HEK293 (cell line): ENCODE data around the gene OR13F1.

Source experiments
- CTCF ChIA-PET: fragments of 350-600 bp; formaldehyde crosslinking; extraction: SDS; loops from one replicate; lab custom pipeline; 2021; ENCODE audit warnings: antibody characterized with exemption; lab: Yijun Ruan, JAX
- POLR2A ChIA-PET: fragments of 300-600 bp; formaldehyde crosslinking; extraction: SDS; loops from one replicate; lab custom pipeline; 2020; ENCODE audit warnings: antibody characterized with exemption, inconsistent platforms; lab: Yijun Ruan, JAX
- H3K27ac ChIP-seq: fragments of 200-500 bp; sonication (Bioruptor generic); 2 replicates; pipeline ENCODE4 v1.5.1; 2014; ENCODE audit warnings: low read depth, low read length, control low read depth, inconsistent platforms; ENCODE audit errors: extremely low read depth
- H3K36me3 ChIP-seq, 2 experiments: fragments of 200-500 bp in 1 of 2; sonication (Bioruptor generic) in 1 of 2; 1 replicate in 1 of 2; 2 replicates in 1 of 2; pipeline ENCODE4 v1.5.1; 2014 to 2017; ENCODE audit warnings: inconsistent platforms in 2 of 2, low read length in 2 of 2; ENCODE audit not compliant: control insufficient read depth in 2 of 2, insufficient read depth in 1 of 2
- H3K4me1 ChIP-seq: fragments of 200-500 bp; sonication (Bioruptor generic); 2 replicates; pipeline ENCODE4 v1.5.1; 2014; ENCODE audit warnings: mild to moderate bottlenecking, low read length, inconsistent platforms; ENCODE audit not compliant: control insufficient read depth, insufficient read depth
- H3K4me3 ChIP-seq: 2 replicates; pipeline ENCODE4 v1.5.1; 2011; ENCODE audit warnings: low read depth, mild to moderate bottlenecking, control low read depth, low read length, moderate library complexity
- H3K9me3 ChIP-seq: fragments of 200-500 bp; sonication (Bioruptor generic); 2 replicates; pipeline ENCODE4 v1.5.1; 2014; ENCODE audit warnings: low read depth, low read length, inconsistent platforms; ENCODE audit not compliant: control insufficient read depth, insufficient read depth
- ATF2 ChIP-seq: fragments of 450-650 bp; formaldehyde crosslinking; IDR thresholded peaks from 2 replicates; pipeline ENCODE4 v1.5.1; 2016; ENCODE audit warnings: missing biosample characterization, missing genetic modification characterization, low read depth
- EGR2 ChIP-seq: fragments of 450-650 bp; formaldehyde crosslinking; IDR thresholded peaks from 2 replicates; pipeline ENCODE4 v1.5.1; 2016; ENCODE audit warnings: low read depth, missing biosample characterization, missing genetic modification characterization
- GFI1B ChIP-seq: fragments of 450-650 bp; formaldehyde crosslinking; IDR thresholded peaks from 2 replicates; pipeline ENCODE4 v1.5.1; 2016; ENCODE audit warnings: missing biosample characterization, missing genetic modification characterization
- GLI2 ChIP-seq: fragments of 450-650 bp; formaldehyde crosslinking; IDR thresholded peaks from 2 replicates; pipeline ENCODE4; 2017; ENCODE audit warnings: missing biosample characterization, missing genetic modification characterization, low read depth, borderline replicate concordance
- GLIS2 ChIP-seq: fragments of 450-650 bp; formaldehyde crosslinking; IDR thresholded peaks from 2 replicates; pipeline ENCODE4 v1.5.1; 2016; ENCODE audit warnings: missing biosample characterization, missing genetic modification characterization
- REST ChIP-seq: fragments of 450-650 bp; formaldehyde crosslinking; IDR thresholded peaks from 2 replicates; pipeline ENCODE4 v1.5.1; 2016; ENCODE audit warnings: missing biosample characterization, missing genetic modification characterization
- YY1 ChIP-seq: fragments of 450-650 bp; formaldehyde crosslinking; IDR thresholded peaks from 2 replicates; pipeline ENCODE4 v1.5.1; 2018; ENCODE audit warnings: missing biosample characterization, missing genetic modification characterization
- ZBTB7A ChIP-seq: fragments of 450-650 bp; formaldehyde crosslinking; IDR thresholded peaks from 2 replicates; pipeline ENCODE4 v1.5.1; 2016; ENCODE audit warnings: low read depth, missing biosample characterization, missing genetic modification characterization
- ZFP37 ChIP-seq: fragments of 450-650 bp; formaldehyde crosslinking; IDR thresholded peaks from 2 replicates; pipeline ENCODE4 v1.5.1; 2016; ENCODE audit warnings: missing biosample characterization, missing genetic modification characterization
- ZFP41 ChIP-seq: fragments of 450-650 bp; formaldehyde crosslinking; IDR thresholded peaks from 2 replicates; pipeline ENCODE4 v1.5.1; 2016; ENCODE audit warnings: missing biosample characterization, missing genetic modification characterization, borderline replicate concordance
- ZNF10 ChIP-seq: fragments of 450-650 bp; formaldehyde crosslinking; IDR thresholded peaks from 2 replicates; pipeline ENCODE4 v1.5.1; 2017; ENCODE audit warnings: missing biosample characterization, missing genetic modification characterization
- ZNF112 ChIP-seq: fragments of 450-650 bp; formaldehyde crosslinking; IDR thresholded peaks from 2 replicates; pipeline ENCODE4 v1.5.0; 2017; ENCODE audit warnings: missing biosample characterization, missing genetic modification characterization
- ZNF114 ChIP-seq: fragments of 450-650 bp; formaldehyde crosslinking; IDR thresholded peaks from 2 replicates; pipeline ENCODE4 v1.5.0; 2017; ENCODE audit warnings: missing biosample characterization, missing genetic modification characterization
- ZNF140 ChIP-seq: fragments of 450-650 bp; formaldehyde crosslinking; IDR thresholded peaks from 2 replicates; pipeline ENCODE4 v1.5.1; 2016; ENCODE audit warnings: missing biosample characterization, missing genetic modification characterization
- ZNF184 ChIP-seq: fragments of 450-650 bp; IDR thresholded peaks from 2 replicates; pipeline ENCODE4 v1.5.1; 2018; ENCODE audit warnings: missing biosample characterization, mild to moderate bottlenecking, missing genetic modification characterization
- ZNF302 ChIP-seq: fragments of 450-650 bp; formaldehyde crosslinking; IDR thresholded peaks from 2 replicates; pipeline ENCODE4 v1.5.1; 2016; ENCODE audit warnings: missing biosample characterization, missing genetic modification characterization, low read depth
- ZNF311 ChIP-seq: fragments of 450-650 bp; formaldehyde crosslinking; IDR thresholded peaks from 2 replicates; pipeline ENCODE4 v1.5.1; 2017; ENCODE audit warnings: missing biosample characterization, missing genetic modification characterization, borderline replicate concordance
- ZNF354C ChIP-seq: fragments of 450-650 bp; formaldehyde crosslinking; IDR thresholded peaks from 2 replicates; pipeline ENCODE4 v1.5.1; 2016; ENCODE audit warnings: missing biosample characterization, missing genetic modification characterization, low read depth, borderline replicate concordance
- ZNF37A ChIP-seq: fragments of 450-650 bp; IDR thresholded peaks from 2 replicates; pipeline ENCODE4 v1.5.1; 2018; ENCODE audit warnings: missing biosample characterization, missing genetic modification characterization
- ZNF391 ChIP-seq: fragments of 450-650 bp; formaldehyde crosslinking; IDR thresholded peaks from 2 replicates; pipeline ENCODE4 v1.5.1; 2016; ENCODE audit warnings: low read depth, missing biosample characterization, missing genetic modification characterization, borderline replicate concordance
- ZNF394 ChIP-seq: fragments of 450-650 bp; formaldehyde crosslinking; IDR thresholded peaks from 2 replicates; pipeline ENCODE4 v1.5.1; 2016; ENCODE audit warnings: missing biosample characterization, missing genetic modification characterization, mild to moderate bottlenecking, moderate library complexity, borderline replicate concordance
- ZNF416 ChIP-seq: fragments of 450-650 bp; formaldehyde crosslinking; IDR thresholded peaks from 2 replicates; pipeline ENCODE4 v1.5.1; 2016; ENCODE audit warnings: missing biosample characterization, missing genetic modification characterization
- ZNF585B ChIP-seq: fragments of 450-650 bp; formaldehyde crosslinking; IDR thresholded peaks from 2 replicates; pipeline ENCODE4 v1.5.1; 2016; ENCODE audit warnings: missing biosample characterization, missing genetic modification characterization
- ZNF596 ChIP-seq: fragments of 450-650 bp; IDR thresholded peaks from 2 replicates; pipeline ENCODE4 v1.5.0; 2018; ENCODE audit warnings: missing biosample characterization, mild to moderate bottlenecking, missing genetic modification characterization, moderate library complexity
- ZNF600 ChIP-seq: fragments of 450-650 bp; formaldehyde crosslinking; IDR thresholded peaks from 2 replicates; pipeline ENCODE4 v1.5.1; 2016; ENCODE audit warnings: missing biosample characterization, missing genetic modification characterization
- ZNF626 ChIP-seq: fragments of 450-650 bp; sonication (Bioruptor Pico); formaldehyde crosslinking; IDR thresholded peaks from 2 replicates; pipeline ENCODE4 v1.5.1; 2018; ENCODE audit warnings: missing biosample characterization, missing genetic modification characterization, inconsistent platforms
- ZNF629 ChIP-seq: fragments of 450-650 bp; formaldehyde crosslinking; IDR thresholded peaks from 2 replicates; pipeline ENCODE4 v1.5.1; 2017; ENCODE audit warnings: missing biosample characterization, missing genetic modification characterization
- ZNF76 ChIP-seq: fragments of 450-650 bp; formaldehyde crosslinking; IDR thresholded peaks from 2 replicates; pipeline ENCODE4; 2016; ENCODE audit warnings: low read depth, missing biosample characterization, missing genetic modification characterization, borderline replicate concordance
- ZNF785 ChIP-seq: fragments of 450-650 bp; formaldehyde crosslinking; IDR thresholded peaks from 2 replicates; pipeline ENCODE4 v1.5.1; 2016; ENCODE audit warnings: missing biosample characterization, missing genetic modification characterization
- ZNF791 ChIP-seq: fragments of 450-650 bp; formaldehyde crosslinking; IDR thresholded peaks from 2 replicates; pipeline ENCODE4 v1.5.1; 2016; ENCODE audit warnings: missing biosample characterization, missing genetic modification characterization
- ZSCAN16 ChIP-seq: fragments of 450-650 bp; formaldehyde crosslinking; IDR thresholded peaks from 2 replicates; pipeline ENCODE4 v1.5.1; 2016; ENCODE audit warnings: missing biosample characterization, missing genetic modification characterization

The OR13F1 gene

GRCh38 chr9:104503963-104504362 is at the start of gene OR13F1:
Gene OR13F1 (plus strand): TSS chr9:104504263. CDS start chr9:104504263, 0 bp downstream.
- no peaks in the 10 kb centered on the region for H3K36me3 ChIP-seq
- no peak for TF ChIP-seq ZNF302 (tag by site-specific recombination)
- no peak for TF ChIP-seq ZNF785 (tag by site-specific recombination)
- TF ChIP-seq REST (tag by site-specific recombination) = no peak
- no peak for TF ChIP-seq ZNF140 (tag by site-specific recombination)
- TF ChIP-seq, all 188 proteins: peak for 0
- Histone ChIP-seq H3K27ac (no peak within 1 kb of the TSS), H3K4me1 (no peaks in the 10 kb centered on the region), H3K9me3 (no peaks in the 10 kb centered on the region), H3K4me3 (no peak within 1 kb of the TSS)
- CTCF ChIA-PET = no interaction called here
- POLR2A ChIA-PET = no interaction called here

GRCh38 chr9:104456831-104457230 is 47.2 kb upstream of the OR13F1 start:
- Histone ChIP-seq H3K27ac (no peak overlapping the region), H3K4me1 (no peaks in the 10 kb centered on the region), H3K9me3 (no peaks in the 10 kb centered on the region), H3K36me3 (no peaks in the 10 kb centered on the region), H3K4me3 (no peak overlapping the region)
- POLR2A ChIA-PET = no interaction called here
- no peak for TF ChIP-seq ZNF76 (tag by site-specific recombination)
- TF ChIP-seq ZNF626 = no peak
- TF ChIP-seq ZNF585B (tag by site-specific recombination) = no peak
- no peak for TF ChIP-seq ZNF629 (tag by site-specific recombination)
- no peak for TF ChIP-seq EGR2
- no peak for TF ChIP-seq GLI2 (tag by site-specific recombination)
- no peak for TF ChIP-seq YY1 (tag by site-specific recombination)
- TF ChIP-seq ZNF596 (tag by site-specific recombination) = no peak
- TF ChIP-seq GFI1B (tag by site-specific recombination) = no peak
- no peak for TF ChIP-seq ZNF354C (tag by site-specific recombination)
- TF ChIP-seq ZBTB7A = no peak
- no peak for TF ChIP-seq ZNF37A (tag by site-specific recombination)
- no peak for TF ChIP-seq GLIS2
- no peak for TF ChIP-seq ZFP41 (tag by site-specific recombination)
- TF ChIP-seq ZNF416 (tag by site-specific recombination) = no peak
- CTCF ChIA-PET = interaction anchor here (1.3 kb wide), 1 partner anchor 121 kb away, joined by 3 read pairs; no protein-coding TSS in a partner anchor

- no peaks in the 10 kb centered on the region for H3K9me3 ChIP-seq
- POLR2A ChIA-PET = no interaction called here
- no peak overlapping the region for H3K4me3 ChIP-seq
- no peak overlapping the region for H3K27ac ChIP-seq
- CTCF ChIA-PET = no interaction called here
- H3K36me3 ChIP-seq = no peaks in the 10 kb centered on the region
- H3K4me1 ChIP-seq = no peaks in the 10 kb centered on the region
- TF ChIP-seq GLI2 (tag by site-specific recombination) (no peak), ZNF311 (tag by site-specific recombination) (no peak), ZFP37 (tag by site-specific recombination) (no peak), ZNF600 (no peak), ZNF791 (tag by site-specific recombination) (no peak), ZNF394 (tag by site-specific recombination) (no peak), ZNF391 (tag by site-specific recombination) (no peak), ZNF112 (tag by site-specific recombination) (no peak), ZNF10 (tag by site-specific recombination) (no peak), ZNF184 (tag by site-specific recombination) (no peak), ATF2 (tag by site-specific recombination) (no peak), ZNF114 (tag by site-specific recombination) (no peak), ZSCAN16 (tag by site-specific recombination) (no peak)
Observed at GRCh38 chr9:104463864-104464263, 40.2 kb upstream of the OR13F1 start.
